CD4-positive, alpha-beta T cell (primary cell): Measurements from ENCODE around the gene CASP3. TPM values are rescaled to one million over a fixed set of nuclear protein-coding genes. Genes with fewer than 3 reads are reported as not detected.

ENCODE experiments used
- ATAC-seq: fragments of 200-7000 bp; cut with Tn5 transposase; one replicate; pipeline ENCODE4 v1.10.0; 2022; ENCODE audit warnings: mild to moderate bottlenecking; ENCODE audit not compliant: poor library complexity
- CTCF ChIA-PET: fragments of 350-600 bp; sonication (Branson Sonifier 250); formaldehyde crosslinking; loops from one replicate; lab custom pipeline; 2021; ENCODE audit warnings: antibody characterized with exemption, inconsistent platforms; lab: Charles Lee
- POLR2A ChIA-PET: fragments of 350-600 bp; sonication (Branson Sonifier 250); formaldehyde crosslinking; loops from one replicate; lab custom pipeline; 2021; ENCODE audit warnings: antibody characterized with exemption, inconsistent platforms; lab: Charles Lee
- DNase-seq, 14 experiments: peaks; one replicate each; pipeline ENCODE4 v3.0.0-alpha.2; 2013 to 2020; ENCODE audit warnings: mixed read lengths in 2 of 14
- H3K27ac ChIP-seq, 2 donors: one replicate each; pipeline versions ENCODE4 v1.5.1 to v1.7.0; 2013; ENCODE audit warnings: low read length in 2 of 2, low read depth in 1 of 2, mild to moderate bottlenecking in 1 of 2
- H3K27me3 ChIP-seq, 2 experiments: 1 replicate in 1 of 2; 2 replicates in 1 of 2; pipeline versions ENCODE4 v1.6.1 to v1.7.0; 2013; ENCODE audit warnings: low read length in 2 of 2, control low read depth in 1 of 2, mild to moderate bottlenecking in 1 of 2, moderate library complexity in 1 of 2; ENCODE audit not compliant: insufficient read depth in 2 of 2, control insufficient read depth in 1 of 2
- H3K36me3 ChIP-seq: one replicate; pipeline ENCODE4 v1.6.1; 2013; ENCODE audit warnings: low read length, control low read depth; ENCODE audit not compliant: insufficient read depth
- H3K4me1 ChIP-seq: one replicate; pipeline ENCODE4 v1.6.1; 2013; ENCODE audit warnings: low read length, control low read depth; ENCODE audit not compliant: insufficient read depth
- H3K4me3 ChIP-seq: one replicate; pipeline ENCODE4 v1.5.1; 2013; ENCODE audit warnings: mild to moderate bottlenecking, low read length, moderate library complexity
- H3K9me3 ChIP-seq, 2 experiments: 1 replicate in 1 of 2; 2 replicates in 1 of 2; pipeline versions ENCODE4 v1.6.1 to v1.7.0; 2013; ENCODE audit warnings: low read length in 2 of 2, mild to moderate bottlenecking in 2 of 2, control low read depth in 1 of 2, moderate library complexity in 1 of 2; ENCODE audit not compliant: control insufficient read depth in 1 of 2, insufficient read depth in 1 of 2
- H3K27ac Mint-ChIP-seq: one replicate; pipeline ENCODE4 v1.8.0; 2020; ENCODE audit warnings: mixed read lengths
- H3K27me3 Mint-ChIP-seq: one replicate; pipeline ENCODE4 v1.8.0; 2021; ENCODE audit warnings: mixed read lengths
- H3K36me3 Mint-ChIP-seq: one replicate; pipeline ENCODE4 v1.8.0; 2021; ENCODE audit warnings: low read depth, mixed read lengths
- H3K4me1 Mint-ChIP-seq: one replicate; pipeline ENCODE4 v1.8.0; 2021; ENCODE audit warnings: low read depth, mixed read lengths
- H3K4me3 Mint-ChIP-seq: one replicate; pipeline ENCODE4 v1.8.0; 2020; ENCODE audit warnings: mild to moderate bottlenecking, mixed read lengths
- H3K9me3 Mint-ChIP-seq: one replicate; pipeline ENCODE4 v1.8.0; 2020; ENCODE audit warnings: mixed read lengths
- CTCF ChIP-seq: fragments of 200-600 bp; IDR thresholded peaks from one replicate; pipeline ENCODE4 v1.8.0; 2022; ENCODE audit warnings: antibody characterized with exemption, mild to moderate bottlenecking
- intact Hi-C, 2 experiments: fragments of 100-400 bp; cut with DNase I in 1 of 2; cut with micrococcal nuclease in 1 of 2; formaldehyde crosslinking; loops; one replicate each; pipeline versions ENCODE4 v1.15.1 to v1.9.0; 2023 to 2025; cut with DNase I, micrococcal nuclease
- total RNA-seq, 174 experiments: library from RNA in 2 of 174; stranded (reverse) in 2 of 174; gene quantifications; one replicate each; pipeline ENCODE4 v1.2.3 and lab custom pipeline; 2021 to 2026

The CASP3 gene
- total RNA-seq, 2 experiments from 2014 or later = 11.9 to 12.2 TPM

GRCh38 chr4:184596617-184597185, 52.5 kb downstream of the CASP3 start:
- Histone ChIP-seq H3K4me1 (peaks cover 9% of the 10 kb centered on the region), H3K27me3 (peaks cover 8 to 15% of the 10 kb centered on the region in 2 experiments), H3K27ac (no peak overlapping the region), H3K4me3 (no peak overlapping the region), H3K9me3 (no peaks in the 10 kb centered on the region), H3K36me3 (no peaks in the 10 kb centered on the region)
- H3K4me1 Mint-ChIP-seq = peaks cover 8% of the 10 kb centered on the region
- peaks cover 18% of the 10 kb centered on the region for H3K27me3 Mint-ChIP-seq
- H3K9me3 Mint-ChIP-seq = no peaks in the 10 kb centered on the region
- H3K27ac Mint-ChIP-seq = no peak overlapping the region
- H3K36me3 Mint-ChIP-seq = no peaks in the 10 kb centered on the region
- DNase-seq (no peak), ATAC-seq (no peak)
- ChIA-PET CTCF (interaction anchor here (1.2 kb wide), 1 partner anchor 9 kb away, joined by 3 read pairs; no protein-coding TSS in a partner anchor), POLR2A (no interaction called here)
- H3K4me3 Mint-ChIP-seq = no peak overlapping the region
- intact Hi-C loops = no loop called here
- TF ChIP-seq CTCF = no peak

GRCh38 chr4:184596044-184596616, 53.1 kb downstream of the CASP3 start:
- DNase-seq = no peak
- CTCF ChIA-PET = interaction anchor here (1.2 kb wide), 1 partner anchor 9 kb away, joined by 3 read pairs; no protein-coding TSS in a partner anchor
- TF ChIP-seq CTCF = no peak
- intact Hi-C loops = no loop called here
- peaks cover 13% of the 10 kb centered on the region for H3K27me3 Mint-ChIP-seq
- H3K36me3 ChIP-seq = no peaks in the 10 kb centered on the region
- H3K9me3 ChIP-seq = no peaks in the 10 kb centered on the region
- H3K4me3 Mint-ChIP-seq = no peak overlapping the region
- no peak overlapping the region for H3K27ac ChIP-seq
- H3K4me3 ChIP-seq = no peak overlapping the region
- H3K27me3 ChIP-seq = peaks cover 8 to 15% of the 10 kb centered on the region in 2 experiments
- POLR2A ChIA-PET = no interaction called here
- H3K4me1 ChIP-seq = peaks cover 8% of the 10 kb centered on the region
- no peak for ATAC-seq
- no peaks in the 10 kb centered on the region for H3K9me3 Mint-ChIP-seq
- H3K4me1 Mint-ChIP-seq = peaks cover 5% of the 10 kb centered on the region
- no peak overlapping the region for H3K27ac Mint-ChIP-seq
- no peaks in the 10 kb centered on the region for H3K36me3 Mint-ChIP-seq

GRCh38 chr4:184595430-184595829, 53.8 kb downstream of the CASP3 start:
- no peaks in the 10 kb centered on the region for H3K36me3 Mint-ChIP-seq
- no peak for TF ChIP-seq CTCF
- peaks cover 10% of the 10 kb centered on the region for H3K27me3 Mint-ChIP-seq
- ChIA-PET CTCF (no interaction called here), POLR2A (no interaction called here)
- H3K9me3 Mint-ChIP-seq = no peaks in the 10 kb centered on the region
- ATAC-seq (no peak), DNase-seq (no peak)
- H3K27ac Mint-ChIP-seq = no peak overlapping the region
- H3K4me3 Mint-ChIP-seq = no peak overlapping the region
- Histone ChIP-seq H3K27ac (no peak overlapping the region), H3K27me3 (peaks cover 8 to 15% of the 10 kb centered on the region in 2 experiments), H3K4me3 (no peak overlapping the region), H3K36me3 (no peaks in the 10 kb centered on the region), H3K4me1 (peaks cover under 1% of the 10 kb centered on the region), H3K9me3 (no peaks in the 10 kb centered on the region)
- no peaks in the 10 kb centered on the region for H3K4me1 Mint-ChIP-seq
- intact Hi-C loops = no loop called here
